IPS-18a (cell line): ENCODE data around the gene SON.
"Not testable (repeated sequence)": the region's sequence is repeated elsewhere in the genome, so short reads cannot be mapped to it uniquely, and the experiment has no call there.

Experiments
- H3K27ac ChIP-seq: one replicate; pipeline ENCODE4 v1.5.1; 2013; ENCODE audit warnings: low read length
- H3K27me3 ChIP-seq: one replicate; pipeline ENCODE4 v1.6.1; 2013; ENCODE audit warnings: mild to moderate bottlenecking, low read length; ENCODE audit not compliant: control insufficient read depth, insufficient read depth
- H3K36me3 ChIP-seq: one replicate; pipeline ENCODE4 v1.6.1; 2013; ENCODE audit warnings: low read depth, low read length; ENCODE audit not compliant: control insufficient read depth
- H3K4me1 ChIP-seq: one replicate; pipeline ENCODE4 v1.6.1; 2013; ENCODE audit warnings: low read depth, low read length; ENCODE audit not compliant: control insufficient read depth
- H3K4me3 ChIP-seq: one replicate; pipeline ENCODE4 v1.5.1; 2013; ENCODE audit warnings: low read length
- H3K9ac ChIP-seq: one replicate; pipeline ENCODE4 v1.6.1; 2013; ENCODE audit warnings: mild to moderate bottlenecking, low read length, moderate library complexity
- H3K9me3 ChIP-seq: one replicate; pipeline ENCODE4 v1.6.1; 2013; ENCODE audit warnings: low read depth, low read length; ENCODE audit not compliant: control insufficient read depth

SON gene

DNA sequence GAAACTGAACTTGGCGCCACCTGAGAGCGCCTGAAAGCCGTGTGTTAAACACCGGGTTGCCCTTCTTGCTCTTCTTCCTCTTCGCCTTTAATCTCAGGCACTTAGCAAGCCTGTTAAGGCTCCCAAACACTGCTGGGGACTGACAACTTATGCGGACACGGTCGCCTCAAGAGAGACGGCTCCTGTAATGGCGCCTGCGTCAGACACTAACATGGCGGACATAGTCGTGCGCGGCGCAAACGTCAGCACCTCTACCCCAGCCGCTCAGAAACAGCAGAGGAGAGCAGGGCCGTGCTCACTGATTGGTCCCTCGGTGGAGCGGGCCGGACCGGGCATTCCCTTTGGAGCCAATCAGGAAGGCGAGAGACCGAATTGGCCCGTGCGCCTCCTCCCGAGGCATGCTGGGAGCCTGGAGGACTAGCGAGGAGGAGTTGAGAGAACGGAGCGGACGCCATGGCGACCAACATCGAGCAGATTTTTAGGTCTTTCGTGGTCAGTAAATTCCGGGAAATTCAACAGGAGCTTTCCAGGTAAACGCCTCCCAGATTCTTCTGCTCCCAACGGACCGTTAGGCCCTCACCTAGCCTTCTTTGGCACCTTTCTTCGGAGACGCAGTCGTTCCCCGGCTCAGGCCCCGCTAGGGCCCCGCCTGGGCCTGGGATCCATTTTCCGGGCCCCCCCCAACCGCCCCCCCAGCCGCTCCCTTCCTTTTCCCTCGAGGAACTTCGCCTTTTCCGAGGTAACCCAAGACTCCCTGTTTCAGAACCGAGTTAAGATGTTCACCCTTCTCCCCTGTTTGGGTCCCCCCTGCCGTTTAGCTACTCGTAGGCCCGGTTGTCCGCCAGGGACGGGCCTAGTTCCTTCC lies at the start of gene SON:
TSS of gene SON (plus strand) at position 399 of the 865 bp plus-strand sequence. CDS start at position 454, 55 bp downstream.
- H3K27ac ChIP-seq, result peak within 1 kb of the TSS; percentile 99
- H3K36me3 ChIP-seq, result peaks cover 35% of the 10 kb centered on the region
- H3K9ac ChIP-seq, result peak within 1 kb of the TSS; percentile 100
- peak within 1 kb of the TSS; percentile 100 for H3K4me3 ChIP-seq
- H3K9me3 ChIP-seq, result no peaks in the 10 kb centered on the region
- peaks cover 11% of the 10 kb centered on the region for H3K4me1 ChIP-seq
- no peaks in the 10 kb centered on the region for H3K27me3 ChIP-seq

GRCh38 chr21:33493756-33494155 lies 49.1 kb upstream of the SON start:
- Histone ChIP-seq H3K9ac (no peak overlapping the region), H3K27ac (no peak overlapping the region), H3K9me3 (no peaks in the 10 kb centered on the region), H3K36me3 (no peaks in the 10 kb centered on the region), H3K4me1 (peaks cover 6% of the 10 kb centered on the region), H3K4me3 (no peak overlapping the region), H3K27me3 (no peaks in the 10 kb centered on the region)

- Histone ChIP-seq H3K27me3 (no peaks in the 10 kb centered on the region), H3K36me3 (no peaks in the 10 kb centered on the region), H3K4me1 (peaks cover 6% of the 10 kb centered on the region), H3K9ac (no peak overlapping the region), H3K27ac (no peak overlapping the region), H3K4me3 (no peak overlapping the region), H3K9me3 (no peaks in the 10 kb centered on the region)
Observed at GRCh38 chr21:33495743-33496142, 47.1 kb upstream of the SON start.

DNA sequence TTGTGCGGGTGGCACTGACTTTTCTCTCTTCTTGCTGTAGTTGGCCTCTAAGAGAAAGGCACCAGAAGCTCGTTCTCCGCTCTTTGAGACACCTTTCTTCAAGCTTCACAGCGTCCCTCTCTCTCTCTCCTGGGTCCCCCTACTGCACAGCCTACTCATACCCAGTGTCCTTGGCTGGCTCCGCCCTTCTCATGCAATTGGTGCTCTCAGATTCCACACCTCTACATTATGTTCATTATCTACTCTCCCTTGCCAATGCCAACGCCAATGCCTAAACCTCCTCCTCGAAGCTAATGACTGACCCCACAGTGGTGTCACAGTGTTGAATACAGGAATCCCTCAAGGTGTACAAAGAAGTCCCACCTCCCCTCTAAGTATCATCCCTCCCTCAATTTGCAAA lies 46.5 kb upstream of the SON start:
- Histone ChIP-seq H3K4me3 (no peak overlapping the region), H3K4me1 (peaks cover 6% of the 10 kb centered on the region), H3K9me3 (no peaks in the 10 kb centered on the region), H3K27me3 (no peaks in the 10 kb centered on the region), H3K36me3 (no peaks in the 10 kb centered on the region), H3K9ac (no peak overlapping the region), H3K27ac (no peak overlapping the region)

- H3K9ac ChIP-seq, result no peak overlapping the region
- H3K9me3 ChIP-seq, result no peaks in the 10 kb centered on the region
- H3K4me1 ChIP-seq, result no peaks in the 10 kb centered on the region
- no peak overlapping the region for H3K4me3 ChIP-seq
- peaks cover 61% of the 10 kb centered on the region for H3K36me3 ChIP-seq
- no peak overlapping the region for H3K27ac ChIP-seq
- H3K27me3 ChIP-seq, result no peaks in the 10 kb centered on the region
Observed at GRCh38 chr21:33505833-33506232, 37.0 kb upstream of the SON start.

DNA sequence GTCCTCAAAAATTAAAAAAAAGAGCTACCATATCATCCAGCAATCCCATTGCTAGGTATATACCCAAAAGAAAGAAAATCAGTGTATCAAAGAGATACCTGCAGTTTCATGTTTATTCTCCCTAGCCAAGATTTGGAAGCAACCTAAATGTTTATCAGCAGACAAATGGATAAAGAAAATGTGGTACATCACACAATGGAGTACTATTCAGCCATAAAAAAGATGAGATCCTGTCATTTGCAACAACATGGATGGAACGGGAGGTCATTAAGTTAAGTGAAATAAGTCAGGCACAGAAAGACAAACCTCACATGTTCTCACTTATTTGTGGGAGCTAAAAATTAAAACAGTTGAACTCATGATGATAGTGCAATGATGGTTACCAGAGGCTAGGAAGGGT lies 35.8 kb upstream of the SON start:
- H3K4me3 ChIP-seq, H3K9ac ChIP-seq, H3K4me1 ChIP-seq, H3K27me3 ChIP-seq, H3K9me3 ChIP-seq, H3K27ac ChIP-seq: not testable (repeated sequence)
- peaks cover 72% of the 10 kb centered on the region for H3K36me3 ChIP-seq

- Histone ChIP-seq H3K4me3 (no peak overlapping the region), H3K27ac (no peak overlapping the region), H3K9ac (no peak overlapping the region), H3K4me1 (no peaks in the 10 kb centered on the region), H3K36me3 (peaks cover 76% of the 10 kb centered on the region), H3K27me3 (no peaks in the 10 kb centered on the region), H3K9me3 (no peaks in the 10 kb centered on the region)
Observed at GRCh38 chr21:33510826-33511225, 32.0 kb upstream of the SON start.

DNA sequence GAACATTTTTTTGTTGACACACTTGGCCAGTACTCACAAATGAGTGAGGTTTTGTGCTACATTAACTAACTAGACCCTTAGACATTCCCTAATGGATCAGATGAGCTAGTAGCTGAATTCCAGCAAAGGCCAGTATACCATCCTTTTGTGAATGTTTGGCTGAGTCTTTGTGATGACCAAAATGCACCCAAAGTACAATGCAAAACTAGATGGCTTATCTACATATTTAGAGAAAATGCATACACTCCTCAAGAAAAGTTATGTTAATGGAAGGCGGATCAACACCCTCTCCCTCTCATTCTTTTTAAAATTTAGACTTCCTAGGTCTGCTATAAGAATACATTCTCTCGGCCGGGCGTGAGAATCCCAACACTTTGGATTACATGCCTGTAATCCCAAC lies 31.2 kb upstream of the SON start:
- H3K4me3 ChIP-seq, result no peak overlapping the region

GRCh38 chr21:33512481-33512880 lies 30.4 kb upstream of the SON start:
- H3K4me1 ChIP-seq, result no peaks in the 10 kb centered on the region
- peaks cover 80% of the 10 kb centered on the region for H3K36me3 ChIP-seq

More for the DNA sequence above, 31.2 kb upstream of the SON start:
- H3K9ac ChIP-seq, result no peak overlapping the region
- H3K27me3 ChIP-seq, result no peaks in the 10 kb centered on the region
- no peaks in the 10 kb centered on the region for H3K4me1 ChIP-seq
- no peaks in the 10 kb centered on the region for H3K9me3 ChIP-seq
- H3K27ac ChIP-seq, result no peak overlapping the region
- H3K36me3 ChIP-seq, result peaks cover 78% of the 10 kb centered on the region

GRCh38 chr21:33514229-33514628 lies 28.6 kb upstream of the SON start:
- peaks cover 86% of the 10 kb centered on the region for H3K36me3 ChIP-seq
- no peak overlapping the region for H3K4me3 ChIP-seq
- H3K4me1 ChIP-seq, result no peaks in the 10 kb centered on the region
- H3K9ac ChIP-seq, result no peak overlapping the region
- no peaks in the 10 kb centered on the region for H3K9me3 ChIP-seq
- H3K27me3 ChIP-seq, result no peaks in the 10 kb centered on the region
- H3K27ac ChIP-seq, result no peak overlapping the region

More at GRCh38 chr21:33512481-33512880, 30.4 kb upstream of the SON start:
- no peaks in the 10 kb centered on the region for H3K27me3 ChIP-seq
- no peak overlapping the region for H3K27ac ChIP-seq
- H3K4me3 ChIP-seq, result no peak overlapping the region
- H3K9me3 ChIP-seq, result no peaks in the 10 kb centered on the region
- no peak overlapping the region for H3K9ac ChIP-seq

DNA sequence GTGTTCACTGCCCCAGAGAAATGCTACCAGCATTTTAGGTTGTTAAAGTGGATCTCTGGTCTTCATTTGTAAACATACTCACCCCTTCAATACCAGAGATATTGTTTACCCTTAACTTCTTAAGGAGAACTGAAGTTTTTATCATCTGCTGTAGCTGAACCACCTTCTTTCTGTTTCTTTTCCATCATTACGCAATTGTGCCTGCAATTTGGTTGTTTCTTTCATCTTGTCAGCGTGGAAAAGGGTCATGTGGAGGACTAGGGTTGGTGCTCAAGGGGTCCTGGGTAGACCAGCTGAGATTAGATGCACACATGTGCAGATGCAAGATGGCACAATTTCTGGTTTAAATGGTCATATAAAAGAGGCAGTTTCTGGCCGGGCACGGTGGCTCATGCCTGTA lies 23.9 kb upstream of the SON start:
- Histone ChIP-seq H3K36me3 (peaks cover 75% of the 10 kb centered on the region), H3K9ac (no peak overlapping the region), H3K4me1 (no peaks in the 10 kb centered on the region), H3K27me3 (no peaks in the 10 kb centered on the region), H3K4me3 (no peak overlapping the region), H3K27ac (no peak overlapping the region), H3K9me3 (no peaks in the 10 kb centered on the region)
